ENCODE results near the gene TINAGL1.

- TF ChIP-seq CTCF (IDR thresholded peaks at IDR 0.05): peak; percentile 92
- TF ChIP-seq CBX2 (IDR thresholded peaks at IDR 0.05; ENCODE audit: borderline replicate concordance, low read depth): no peak
- no peak for TF ChIP-seq EHMT2 (IDR thresholded peaks at IDR 0.05; ENCODE audit: low read depth)
- no peak for TF ChIP-seq EP300 (IDR thresholded peaks at IDR 0.05)
- no peak; the same call in 1 of the 2 replicates for TF ChIP-seq POLR2A (IDR thresholded peaks at IDR 0.05; ENCODE audit: low read length)
- TF ChIP-seq ELK1 (IDR thresholded peaks at IDR 0.05; ENCODE audit: low read depth, low read length): no peak
- no peak for TF ChIP-seq USF2 (IDR thresholded peaks at IDR 0.05)
- no peak for TF ChIP-seq PHF8 (IDR thresholded peaks at IDR 0.05; ENCODE audit: borderline replicate concordance, low read depth)
- no peak for TF ChIP-seq TFCP2L1 (CRISPR knock-in tag; IDR thresholded peaks at IDR 0.05)
- peak; percentile 90 to 93 for TF ChIP-seq RAD21 (conservative IDR thresholded peaks at IDR 0.05 in 1 of 2, IDR thresholded peaks at IDR 0.05 in 1 of 2)
- TF ChIP-seq EHF (CRISPR knock-in tag; IDR thresholded peaks at IDR 0.05): no peak
- no peak for TF ChIP-seq PBX3 (IDR thresholded peaks at IDR 0.05)
These were observed 27.2 kb upstream of the TINAGL1 start for GRCh38 chr1:31548907-31549808.
